ENCODE results near the gene ZMYND8. TPM values are rescaled to one million over a fixed set of nuclear protein-coding genes. Genes with fewer than 3 reads are reported as not detected.

The ZMYND8 gene
- total RNA-seq, 1 experiment from 2014 or later: 50.7 TPM

DNA sequence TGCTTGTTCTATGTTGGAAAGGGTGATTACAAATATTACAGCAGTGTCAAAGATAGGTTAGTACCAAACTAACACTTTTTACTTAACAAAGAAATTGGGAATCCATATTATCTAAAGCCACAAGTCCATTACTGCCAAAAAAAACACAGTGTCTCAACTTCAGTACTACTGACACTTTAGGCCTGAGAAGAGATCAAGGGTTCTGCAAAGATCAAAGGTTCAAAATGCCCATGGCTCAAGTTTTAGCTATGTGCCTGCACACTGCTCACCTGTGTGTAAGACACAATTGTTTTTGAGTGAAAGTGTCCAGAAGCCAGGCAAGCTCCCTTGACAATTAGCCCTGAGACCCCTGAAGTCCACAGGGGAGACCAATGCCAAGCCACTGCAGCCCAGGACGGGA is 132.6 kb downstream of the ZMYND8 start:
- TF ChIP-seq, protein P1, sequence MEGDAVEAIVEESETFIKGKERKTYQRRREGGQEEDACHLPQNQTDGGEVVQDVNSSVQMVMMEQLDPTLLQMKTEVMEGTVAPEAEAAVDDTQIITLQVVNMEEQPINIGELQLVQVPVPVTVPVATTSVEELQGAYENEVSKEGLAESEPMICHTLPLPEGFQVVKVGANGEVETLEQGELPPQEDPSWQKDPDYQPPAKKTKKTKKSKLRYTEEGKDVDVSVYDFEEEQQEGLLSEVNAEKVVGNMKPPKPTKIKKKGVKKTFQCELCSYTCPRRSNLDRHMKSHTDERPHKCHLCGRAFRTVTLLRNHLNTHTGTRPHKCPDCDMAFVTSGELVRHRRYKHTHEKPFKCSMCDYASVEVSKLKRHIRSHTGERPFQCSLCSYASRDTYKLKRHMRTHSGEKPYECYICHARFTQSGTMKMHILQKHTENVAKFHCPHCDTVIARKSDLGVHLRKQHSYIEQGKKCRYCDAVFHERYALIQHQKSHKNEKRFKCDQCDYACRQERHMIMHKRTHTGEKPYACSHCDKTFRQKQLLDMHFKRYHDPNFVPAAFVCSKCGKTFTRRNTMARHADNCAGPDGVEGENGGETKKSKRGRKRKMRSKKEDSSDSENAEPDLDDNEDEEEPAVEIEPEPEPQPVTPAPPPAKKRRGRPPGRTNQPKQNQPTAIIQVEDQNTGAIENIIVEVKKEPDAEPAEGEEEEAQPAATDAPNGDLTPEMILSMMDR (IDR thresholded peaks at IDR 0.05): no peak
- TF ChIP-seq POLR2AphosphoS5 (IDR thresholded peaks at IDR 0.05; ENCODE audit: low read depth, low read length): no peak
- no peak for TF ChIP-seq SIN3A (IDR thresholded peaks at IDR 0.05; ENCODE audit: borderline replicate concordance, insufficient read depth, low read depth, low read length)
- no peak for TF ChIP-seq REST (IDR thresholded peaks at IDR 0.05; ENCODE audit: insufficient read depth in 1 of 2, low read depth in 2 of 2, low read length in 1 of 2)
- no peak for TF ChIP-seq TCF7L2 (IDR thresholded peaks at IDR 0.05; ENCODE audit: low read depth, low read length)
- ATAC-seq (no peak), DNase-seq (ENCODE audit: low read depth, low spot score) (no peak)
- in situ Hi-C loops (cut with HindIII; ENCODE audit: low pct_unique_long_range_greater_than_20kb, low sequenced_read_pairs) (no loop called here), intact Hi-C loops (cut with micrococcal nuclease; ENCODE audit: unreplicated experiment) (no loop called here)
- no peak overlapping the region for H3K4me3 ChIP-seq (ENCODE audit: low read depth in 2 of 2, low read length in 2 of 2)
- no peaks in the 10 kb centered on the region for H3K4me1 ChIP-seq (ENCODE audit: control insufficient read depth, insufficient read depth, low read length)
- no peak overlapping the region for H3K27ac ChIP-seq (ENCODE audit: low read length)
- CTCF ChIA-PET: no interaction called here
- no peaks in the 10 kb centered on the region for H3K9me3 ChIP-seq (ENCODE audit: control insufficient read depth, insufficient read depth, low read depth, low read length)
- BruUV-seq (replicated peaks): no TSS peak
- POLR2A ChIA-PET: no interaction called here
- H3K36me3 ChIP-seq (ENCODE audit: control insufficient read depth, insufficient read depth, low read length): peaks cover 9% of the 10 kb centered on the region
- no peaks in the 10 kb centered on the region for H3K27me3 ChIP-seq (ENCODE audit: control insufficient read depth, insufficient read depth, low read length)

- POLR2A ChIA-PET: no interaction called here
- intact Hi-C loops (cut with micrococcal nuclease; ENCODE audit: unreplicated experiment): no loop called here
- Histone ChIP-seq H3K9me3 (ENCODE audit: control insufficient read depth, insufficient read depth, low read depth, low read length) (no peaks in the 10 kb centered on the region), H3K27ac (ENCODE audit: low read length) (no peak overlapping the region), H3K4me1 (ENCODE audit: control insufficient read depth, insufficient read depth, low read length) (no peaks in the 10 kb centered on the region), H3K36me3 (ENCODE audit: control insufficient read depth, insufficient read depth, low read length) (peaks cover 9% of the 10 kb centered on the region), H3K27me3 (ENCODE audit: control insufficient read depth, insufficient read depth, low read length) (no peaks in the 10 kb centered on the region), H3K4me3 (ENCODE audit: low read depth in 2 of 2, low read length in 2 of 2) (no peak overlapping the region)
- no peak for ATAC-seq
- CTCF ChIA-PET: interaction anchor here (0.6 kb wide), 1 partner anchor 11 kb away, joined by 9 read pairs; no protein-coding TSS in a partner anchor
- no peak for DNase-seq (ENCODE audit: low read depth, low spot score)
- in situ Hi-C loops (cut with HindIII; ENCODE audit: low pct_unique_long_range_greater_than_20kb, low sequenced_read_pairs): no loop called here
- TF ChIP-seq POLR2AphosphoS5 (IDR thresholded peaks at IDR 0.05; ENCODE audit: low read depth, low read length) (no peak), REST (IDR thresholded peaks at IDR 0.05; ENCODE audit: insufficient read depth in 1 of 2, low read depth in 2 of 2, low read length in 1 of 2) (no peak), TCF7L2 (IDR thresholded peaks at IDR 0.05; ENCODE audit: low read depth, low read length) (no peak), SIN3A (IDR thresholded peaks at IDR 0.05; ENCODE audit: borderline replicate concordance, insufficient read depth, low read depth, low read length) (no peak)
- TF ChIP-seq, protein P1 (IDR thresholded peaks at IDR 0.05): no peak
- no TSS peak for BruUV-seq (replicated peaks)
Measured at GRCh38 chr20:47222468-47223119, 133.9 kb downstream of the ZMYND8 start.

Measured in Panc1 (cell line).